Right ventricle myocardium superior (tissue), 1 donor: ENCODE data around the gene C21orf91. TPM values are rescaled to one million over a fixed set of nuclear protein-coding genes. Genes with fewer than 3 reads are reported as not detected.

Experiments
- ATAC-seq: fragments of 200-7000 bp; cut with Tn5 transposase; one replicate; pipeline ENCODE4 v1.9.1; 2020; ENCODE audit warnings: mild to moderate bottlenecking; ENCODE audit not compliant: poor library complexity
- DNase-seq: peaks from one replicate; pipeline ENCODE4 v3.0.0-alpha.2; 2020
- intact Hi-C: fragments of 100-400 bp; cut with DNase I; formaldehyde crosslinking; loops from one replicate; pipeline ENCODE4 v1.11.2; 2022
- total RNA-seq: library from RNA; stranded (reverse); fragmentation: NEBNext Ultra II Directional; extraction: Animal tissue kit (Norgen Biotek cat#: 25700); gene quantifications from one replicate; pipeline ENCODE4 v1.2.1, GENCODE V29; 2021
- donor health status: DM: no; HTN: yes; CAD: no; lungs with severe emphysema.

The C21orf91 gene
- total RNA-seq, 1 donor from 2014 or later: 6.3 TPM

GRCh38 chr21:17802572-17802971 is 16.6 kb downstream of the C21orf91 start:
- DNase-seq (no peak), ATAC-seq (no peak)
- intact Hi-C loops: no loop called here

GRCh38 chr21:17799414-17800164 is 19.6 kb downstream of the C21orf91 start:
- intact Hi-C loops: no loop called here
- DNase-seq (no peak), ATAC-seq (no peak)

- no peak for DNase-seq
- no peak for ATAC-seq
- intact Hi-C loops: no loop called here
These were observed 20.4 kb downstream of the C21orf91 start for GRCh38 chr21:17798796-17799195.

GRCh38 chr21:17797967-17798366 is 21.2 kb downstream of the C21orf91 start:
- intact Hi-C loops: no loop called here
- no peak for DNase-seq
- no peak for ATAC-seq

- intact Hi-C loops: no loop called here
- DNase-seq (no peak), ATAC-seq (no peak)
These were observed 22.7 kb downstream of the C21orf91 start for GRCh38 chr21:17796503-17796902.

- ATAC-seq (no peak), DNase-seq (no peak)
- intact Hi-C loops: no loop called here
These were observed 23.1 kb downstream of the C21orf91 start for GRCh38 chr21:17796037-17796403.

- intact Hi-C loops: no loop called here
- ATAC-seq: no peak
- no peak for DNase-seq
These were observed 23.8 kb downstream of the C21orf91 start for GRCh38 chr21:17795146-17796036.

GRCh38 chr21:17794518-17795145 is 24.5 kb downstream of the C21orf91 start:
- no peak for ATAC-seq
- intact Hi-C loops: no loop called here
- no peak for DNase-seq

- DNase-seq (no peak), ATAC-seq (peak; percentile 56)
- intact Hi-C loops: no loop called here
These were observed 25.7 kb downstream of the C21orf91 start for GRCh38 chr21:17793246-17794123.

- ATAC-seq (no peak), DNase-seq (no peak)
- intact Hi-C loops: no loop called here
These were observed 29.5 kb downstream of the C21orf91 start for GRCh38 chr21:17789656-17790055.

- intact Hi-C loops: no loop called here
- ATAC-seq (no peak), DNase-seq (no peak)
These were observed 30.1 kb downstream of the C21orf91 start for GRCh38 chr21:17789069-17789468.

- intact Hi-C loops: no loop called here
- no peak for ATAC-seq
- DNase-seq: no peak
These were observed 32.3 kb downstream of the C21orf91 start for GRCh38 chr21:17786851-17787181.

- DNase-seq (no peak), ATAC-seq (no peak)
- intact Hi-C loops: no loop called here
These were observed 32.9 kb downstream of the C21orf91 start for GRCh38 chr21:17786071-17786850.

- no peak for ATAC-seq
- intact Hi-C loops: no loop called here
- no peak for DNase-seq
These were observed 33.8 kb downstream of the C21orf91 start for GRCh38 chr21:17785403-17785788.

GRCh38 chr21:17784604-17785402 is 34.4 kb downstream of the C21orf91 start:
- intact Hi-C loops: no loop called here
- DNase-seq (no peak), ATAC-seq (no peak)

GRCh38 chr21:17784180-17784598 is 35.0 kb downstream of the C21orf91 start:
- DNase-seq (no peak), ATAC-seq (peak; percentile 31)
- intact Hi-C loops: no loop called here

- intact Hi-C loops: no loop called here
- DNase-seq: no peak
- ATAC-seq: no peak
These were observed 35.5 kb downstream of the C21orf91 start for GRCh38 chr21:17783481-17784179.
